Measurements from ENCODE around the gene IFIT1B. TPM values are rescaled to one million over a fixed set of nuclear protein-coding genes. Genes with fewer than 3 reads are reported as not detected.

Gene IFIT1B
- total and polyA plus RNA-seq, 10 of the 15 experiments (the other 5 are each of a cell fraction or from before 2014, with no cell fraction given) = 0.04 TPM; not detected in 9

DNA sequence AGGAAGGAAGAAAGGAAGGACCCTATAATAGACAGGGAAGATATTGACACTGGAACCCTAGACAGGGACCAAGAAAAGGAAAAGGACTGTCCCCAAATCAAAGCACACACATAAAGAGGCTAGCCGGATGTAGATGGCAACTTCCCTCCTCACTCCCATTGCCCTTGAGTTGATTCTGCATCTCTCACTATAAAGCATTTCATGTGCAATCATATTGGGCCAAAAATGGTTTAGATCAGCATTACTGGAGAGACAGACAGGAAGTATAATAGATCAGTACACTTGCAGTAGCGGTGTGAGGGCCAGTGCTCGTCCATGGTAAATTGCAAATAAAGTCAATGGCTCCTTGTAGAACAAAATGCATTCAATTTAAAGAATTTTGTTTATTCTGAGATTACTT is 41.6 kb upstream of the IFIT1B start:
- no TSS peak for BruUV-seq (replicated peaks)
- 93% methylated on average over 3 of the region's 3 CpGs for WGBS (ENCODE audit: insufficient coverage, insufficient replicate concordance, low lambda C conversion rate, missing lambda C conversion rate)
- CTCF ChIA-PET = interaction anchor here (4.2 kb wide), 1 partner anchor 32 kb away, joined by 22 read pairs; no protein-coding TSS in a partner anchor

DNA sequence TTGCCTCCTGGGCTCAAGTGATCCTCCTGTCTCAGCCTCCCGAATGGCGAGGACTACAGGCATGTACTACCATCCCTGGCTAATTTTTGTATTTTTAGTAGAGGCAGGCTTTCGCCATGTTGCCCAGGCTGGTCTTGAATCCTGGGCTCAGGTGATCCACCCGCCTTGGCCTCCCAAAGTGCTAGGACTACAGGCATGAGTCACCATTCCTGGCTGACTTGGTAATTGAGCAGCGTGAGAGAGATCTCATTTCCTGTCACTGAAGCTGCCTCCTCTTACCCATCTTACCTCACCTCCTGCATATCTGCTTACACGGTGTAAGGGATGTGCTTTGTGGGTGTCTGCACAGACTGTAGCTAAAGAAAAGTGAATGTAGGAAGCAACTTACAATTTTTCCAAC is 40.4 kb upstream of the IFIT1B start:
- Histone ChIP-seq H3K79me2 (ENCODE audit: control insufficient read depth, insufficient read depth, low read length) (peaks cover 33% of the 10 kb centered on the region), H3K27me3 (replicated peaks in 1 of 2; ENCODE audit: control insufficient read depth in 2 of 2, insufficient read depth in 2 of 2, low read length in 1 of 2) (no peaks in the 10 kb centered on the region), H4K20me1 (ENCODE audit: control insufficient read depth, insufficient read depth) (no peaks in the 10 kb centered on the region), H3K4me1 (ENCODE audit: control insufficient read depth, insufficient read depth, low read length) (no peaks in the 10 kb centered on the region), H3K9me3 (replicated peaks; ENCODE audit: control insufficient read depth, insufficient read depth, low read length) (no peaks in the 10 kb centered on the region), H2AFZ (ENCODE audit: control insufficient read depth, low read depth, low read length) (no peak overlapping the region), H3K27ac (ENCODE audit: control insufficient read depth, insufficient read depth) (no peak overlapping the region), H3K36me3 (ENCODE audit: control insufficient read depth in 2 of 2, insufficient read depth in 2 of 2, low read length in 1 of 2) (peaks cover 6 to 22% of the 10 kb centered on the region in 2 experiments), H3K4me3 (no peak overlapping the region), H3K9ac (ENCODE audit: control insufficient read depth, insufficient read depth, low read length) (no peak overlapping the region), H3K4me2 (ENCODE audit: control insufficient read depth, insufficient read depth) (no peak overlapping the region)
- BruUV-seq (replicated peaks) = no TSS peak
- DNase-seq (ENCODE audit: low read depth, low spot score) = peak; percentile 50
- SMC1A ChIA-PET (ENCODE audit: uncharacterized antibody, unreplicated experiment) = interaction anchor here (0.9 to 4.5 kb wide), 7 partner anchors 10 to 81 kb away, joined by 3 to 26 read pairs (median 6); partner anchors contain the start of gene IFIT1
- POLR2A ChIA-PET = interaction anchor here (1.5 kb wide), 1 partner anchor 32 kb away, joined by 3 read pairs; no protein-coding TSS in a partner anchor
- CTCF ChIA-PET = interaction anchor here (0.6 to 4.2 kb wide), 4 partner anchors 25 to 82 kb away, joined by 3 to 22 read pairs (median 3); no protein-coding TSS in a partner anchor
- RAD21 ChIA-PET (ENCODE audit: unreplicated experiment) = interaction anchor here (1.0 to 3.0 kb wide), 5 partner anchors 9 to 55 kb away, joined by 3 to 11 read pairs (median 3); partner anchors contain the start of genes IFIT1 and IFIT3
- WGBS (ENCODE audit: insufficient coverage, insufficient replicate concordance, low lambda C conversion rate, missing lambda C conversion rate) = 50% methylated on average over 6 of the region's 6 CpGs
- ATAC-seq = peak; percentile 18
- FAIRE-seq = no peak
- intact Hi-C loops (cut with micrococcal nuclease; ENCODE audit: unreplicated experiment) = no loop called here
- in situ Hi-C loops (cut with MboI) = no loop called here
- TF ChIP-seq IKZF2 (IDR thresholded peaks at IDR 0.05) (peak in 1 of 2 experiments; percentile 33; a peak in 2 of 4 replicates), RCOR1 (conservative IDR thresholded peaks at IDR 0.05; ENCODE audit: low read depth, low read length) (no peak), YBX1 (IDR thresholded peaks at IDR 0.05) (no peak), CBFB (IDR thresholded peaks at IDR 0.05; ENCODE audit: low read depth) (no peak)
- TF ChIP-seq, protein P1, sequence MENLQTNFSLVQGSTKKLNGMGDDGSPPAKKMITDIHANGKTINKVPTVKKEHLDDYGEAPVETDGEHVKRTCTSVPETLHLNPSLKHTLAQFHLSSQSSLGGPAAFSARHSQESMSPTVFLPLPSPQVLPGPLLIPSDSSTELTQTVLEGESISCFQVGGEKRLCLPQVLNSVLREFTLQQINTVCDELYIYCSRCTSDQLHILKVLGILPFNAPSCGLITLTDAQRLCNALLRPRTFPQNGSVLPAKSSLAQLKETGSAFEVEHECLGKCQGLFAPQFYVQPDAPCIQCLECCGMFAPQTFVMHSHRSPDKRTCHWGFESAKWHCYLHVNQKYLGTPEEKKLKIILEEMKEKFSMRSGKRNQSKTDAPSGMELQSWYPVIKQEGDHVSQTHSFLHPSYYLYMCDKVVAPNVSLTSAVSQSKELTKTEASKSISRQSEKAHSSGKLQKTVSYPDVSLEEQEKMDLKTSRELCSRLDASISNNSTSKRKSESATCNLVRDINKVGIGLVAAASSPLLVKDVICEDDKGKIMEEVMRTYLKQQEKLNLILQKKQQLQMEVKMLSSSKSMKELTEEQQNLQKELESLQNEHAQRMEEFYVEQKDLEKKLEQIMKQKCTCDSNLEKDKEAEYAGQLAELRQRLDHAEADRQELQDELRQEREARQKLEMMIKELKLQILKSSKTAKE (IDR thresholded peaks at IDR 0.05; ENCODE audit: low read depth, poor library complexity, severe bottlenecking) = no peak
- TF ChIP-seq, protein P2, sequence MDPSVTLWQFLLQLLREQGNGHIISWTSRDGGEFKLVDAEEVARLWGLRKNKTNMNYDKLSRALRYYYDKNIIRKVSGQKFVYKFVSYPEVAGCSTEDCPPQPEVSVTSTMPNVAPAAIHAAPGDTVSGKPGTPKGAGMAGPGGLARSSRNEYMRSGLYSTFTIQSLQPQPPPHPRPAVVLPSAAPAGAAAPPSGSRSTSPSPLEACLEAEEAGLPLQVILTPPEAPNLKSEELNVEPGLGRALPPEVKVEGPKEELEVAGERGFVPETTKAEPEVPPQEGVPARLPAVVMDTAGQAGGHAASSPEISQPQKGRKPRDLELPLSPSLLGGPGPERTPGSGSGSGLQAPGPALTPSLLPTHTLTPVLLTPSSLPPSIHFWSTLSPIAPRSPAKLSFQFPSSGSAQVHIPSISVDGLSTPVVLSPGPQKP (IDR thresholded peaks at IDR 0.05; ENCODE audit: low read depth, low read length) = no peak
- TF ChIP-seq, protein P3, sequence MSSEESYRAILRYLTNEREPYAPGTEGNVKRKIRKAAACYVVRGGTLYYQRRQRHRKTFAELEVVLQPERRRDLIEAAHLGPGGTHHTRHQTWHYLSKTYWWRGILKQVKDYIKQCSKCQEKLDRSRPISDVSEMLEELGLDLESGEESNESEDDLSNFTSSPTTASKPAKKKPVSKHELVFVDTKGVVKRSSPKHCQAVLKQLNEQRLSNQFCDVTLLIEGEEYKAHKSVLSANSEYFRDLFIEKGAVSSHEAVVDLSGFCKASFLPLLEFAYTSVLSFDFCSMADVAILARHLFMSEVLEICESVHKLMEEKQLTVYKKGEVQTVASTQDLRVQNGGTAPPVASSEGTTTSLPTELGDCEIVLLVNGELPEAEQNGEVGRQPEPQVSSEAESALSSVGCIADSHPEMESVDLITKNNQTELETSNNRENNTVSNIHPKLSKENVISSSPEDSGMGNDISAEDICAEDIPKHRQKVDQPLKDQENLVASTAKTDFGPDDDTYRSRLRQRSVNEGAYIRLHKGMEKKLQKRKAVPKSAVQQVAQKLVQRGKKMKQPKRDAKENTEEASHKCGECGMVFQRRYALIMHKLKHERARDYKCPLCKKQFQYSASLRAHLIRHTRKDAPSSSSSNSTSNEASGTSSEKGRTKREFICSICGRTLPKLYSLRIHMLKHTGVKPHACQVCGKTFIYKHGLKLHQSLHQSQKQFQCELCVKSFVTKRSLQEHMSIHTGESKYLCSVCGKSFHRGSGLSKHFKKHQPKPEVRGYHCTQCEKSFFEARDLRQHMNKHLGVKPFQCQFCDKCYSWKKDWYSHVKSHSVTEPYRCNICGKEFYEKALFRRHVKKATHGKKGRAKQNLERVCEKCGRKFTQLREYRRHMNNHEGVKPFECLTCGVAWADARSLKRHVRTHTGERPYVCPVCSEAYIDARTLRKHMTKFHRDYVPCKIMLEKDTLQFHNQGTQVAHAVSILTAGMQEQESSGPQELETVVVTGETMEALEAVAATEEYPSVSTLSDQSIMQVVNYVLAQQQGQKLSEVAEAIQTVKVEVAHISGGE (CRISPR knock-in tag; IDR thresholded peaks at IDR 0.05) = no peak

More for the DNA sequence above, 41.6 kb upstream of the IFIT1B start:
- Histone ChIP-seq H3K79me2 (ENCODE audit: control insufficient read depth, insufficient read depth, low read length) (peaks cover 38% of the 10 kb centered on the region), H2AFZ (ENCODE audit: control insufficient read depth, low read depth, low read length) (no peak overlapping the region), H3K9me3 (replicated peaks; ENCODE audit: control insufficient read depth, insufficient read depth, low read length) (no peaks in the 10 kb centered on the region), H3K4me3 (no peak overlapping the region), H3K4me2 (ENCODE audit: control insufficient read depth, insufficient read depth) (peak overlapping the region; percentile 59), H3K27me3 (replicated peaks in 1 of 2; ENCODE audit: control insufficient read depth in 2 of 2, insufficient read depth in 2 of 2, low read length in 1 of 2) (no peaks in the 10 kb centered on the region), H3K4me1 (ENCODE audit: control insufficient read depth, insufficient read depth, low read length) (peaks cover 4% of the 10 kb centered on the region), H3K27ac (ENCODE audit: control insufficient read depth, insufficient read depth) (no peak overlapping the region), H3K36me3 (ENCODE audit: control insufficient read depth in 2 of 2, insufficient read depth in 2 of 2, low read length in 1 of 2) (peaks cover 6 to 22% of the 10 kb centered on the region in 2 experiments), H3K9ac (ENCODE audit: control insufficient read depth, insufficient read depth, low read length) (no peak overlapping the region), H4K20me1 (ENCODE audit: control insufficient read depth, insufficient read depth) (no peaks in the 10 kb centered on the region)
- in situ Hi-C loops (cut with MboI) = no loop called here
- ChIA-PET SMC1A (ENCODE audit: uncharacterized antibody, unreplicated experiment) (interaction anchor here (1.2 to 4.5 kb wide), 4 partner anchors 11 to 82 kb away, joined by 3 to 26 read pairs (median 16); no protein-coding TSS in a partner anchor), POLR2A (no interaction called here), RAD21 (ENCODE audit: unreplicated experiment) (interaction anchor here (1.7 kb wide), 1 partner anchor 8 kb away, joined by 4 read pairs; the partner anchor contains the start of gene IFIT3)
- intact Hi-C loops (cut with micrococcal nuclease; ENCODE audit: unreplicated experiment) = no loop called here
- no peak for DNase-seq (ENCODE audit: low read depth, low spot score)
- no peak for ATAC-seq
- TF ChIP-seq RBBP5 (conservative IDR thresholded peaks at IDR 0.05) (no peak), POLR2AphosphoS5 (IDR thresholded peaks at IDR 0.05; ENCODE audit: low read length) (0 out of 2 replicates have a peak, but pooled peaks have one; percentile 29), NBN (IDR thresholded peaks at IDR 0.05) (no peak)
- no peak for FAIRE-seq
